GM18519 (cell line): ENCODE results near the gene GGT6.

Experiments used
- ATAC-seq: cut with Tn5 transposase; IDR thresholded peaks from one replicate; pipeline ENCODE4 v1.9.1; 2021; ENCODE audit warnings: mild to moderate bottlenecking, moderate library complexity; ENCODE audit not compliant: unreplicated experiment, low FRiP score

The GGT6 gene

GRCh38 chr17:4576729-4577322, 16.4 kb upstream of the GGT6 start:
- no peak for ATAC-seq

- no peak for ATAC-seq
These were observed 15.8 kb upstream of the GGT6 start for GRCh38 chr17:4576161-4576558.

- no peak for ATAC-seq
These were observed 14.2 kb upstream of the GGT6 start for GRCh38 chr17:4574448-4575045.

GRCh38 chr17:4573669-4574068, 13.3 kb upstream of the GGT6 start:
- ATAC-seq, result no peak

DNA sequence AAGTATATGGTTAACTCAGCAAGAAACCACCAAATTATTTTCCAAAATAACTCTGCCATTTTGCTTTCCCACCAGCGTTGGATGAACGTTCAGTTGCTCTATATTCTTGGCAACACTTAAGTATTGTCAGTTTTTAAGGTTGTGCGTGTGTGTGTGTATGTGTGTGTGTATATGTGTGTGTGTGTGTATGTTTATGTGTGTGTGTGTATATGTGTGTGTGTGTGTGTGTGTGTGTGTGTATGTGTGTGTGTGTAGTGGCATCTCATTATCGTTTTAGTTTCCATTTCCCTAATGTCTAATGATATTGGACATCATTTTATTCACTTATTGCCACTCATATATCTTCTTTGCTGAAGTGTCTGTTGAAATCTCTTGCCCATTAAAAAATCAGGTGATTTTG, 12.7 kb upstream of the GGT6 start:
- no peak for ATAC-seq

GRCh38 chr17:4572131-4572530, 11.8 kb upstream of the GGT6 start:
- no peak for ATAC-seq

GRCh38 chr17:4569591-4569990, 9.2 kb upstream of the GGT6 start:
- ATAC-seq, result no peak

DNA sequence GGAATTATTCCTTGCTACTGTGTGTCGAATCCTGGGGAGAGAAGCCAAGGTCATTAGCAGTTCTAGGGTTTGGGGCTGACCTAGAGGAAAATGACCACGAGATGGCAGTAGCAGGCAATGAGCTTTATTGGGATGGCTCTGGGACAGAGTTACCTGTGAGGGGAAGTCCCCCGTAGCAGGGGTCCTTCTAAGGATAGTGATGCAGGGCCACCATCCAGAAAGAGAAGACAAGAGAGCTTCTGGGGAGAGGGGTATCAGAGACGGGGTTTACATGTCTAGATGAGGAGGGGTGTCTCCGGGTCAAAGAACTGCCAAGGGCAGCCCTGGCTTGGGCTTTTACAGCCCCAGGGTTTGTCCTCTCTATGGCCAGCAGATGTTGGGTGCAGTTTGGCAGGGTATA, 6.4 kb upstream of the GGT6 start:
- no peak for ATAC-seq

GRCh38 chr17:4565209-4566141, 5.1 kb upstream of the GGT6 start:
- ATAC-seq, result no peak

DNA sequence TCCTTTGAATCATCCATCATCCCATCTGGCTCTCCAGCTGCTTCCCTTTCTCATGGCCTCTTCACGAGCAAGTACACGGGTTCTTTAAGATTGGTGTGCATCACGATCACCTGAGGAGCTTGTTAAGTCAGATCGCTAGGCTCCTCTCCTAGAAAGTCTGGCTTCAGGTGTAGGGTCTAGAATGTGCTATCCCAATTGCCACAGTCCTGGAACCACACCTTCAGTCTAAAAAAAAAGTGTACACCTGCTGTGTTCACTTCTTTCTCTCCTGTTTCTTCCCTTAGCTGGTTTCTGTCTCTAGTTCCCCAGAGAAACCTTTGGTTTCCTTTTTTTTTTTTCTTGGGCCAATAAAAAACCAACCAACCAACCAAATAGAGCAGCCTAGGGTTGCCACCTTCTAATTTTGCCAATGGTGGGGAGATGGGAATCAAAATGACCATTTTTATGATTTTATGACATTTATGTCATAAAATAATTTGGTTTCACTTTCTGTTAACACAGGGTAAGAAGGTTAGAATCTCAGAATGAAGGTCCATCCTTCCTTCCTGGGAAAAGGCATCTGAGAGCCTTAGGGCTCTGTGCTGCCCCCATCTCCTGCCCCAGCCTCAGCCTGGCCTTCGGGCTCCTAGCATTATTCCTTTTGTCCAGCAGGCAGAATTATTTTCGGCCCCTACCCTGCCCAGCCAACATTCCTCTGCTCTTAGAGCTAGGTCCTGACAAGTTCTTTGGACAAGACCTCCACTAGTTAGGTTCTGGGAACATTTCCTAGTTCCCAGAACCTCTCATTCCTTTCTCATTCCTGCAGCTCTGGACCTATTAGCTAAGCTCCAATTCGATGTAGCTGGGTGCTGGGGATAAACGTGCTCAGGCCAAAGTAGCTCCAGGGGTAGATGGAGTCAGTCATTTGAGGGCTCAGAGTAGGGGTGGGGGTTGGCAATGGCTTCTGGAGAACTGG, 1.9 kb upstream of the GGT6 start:
- ATAC-seq, result no peak

DNA sequence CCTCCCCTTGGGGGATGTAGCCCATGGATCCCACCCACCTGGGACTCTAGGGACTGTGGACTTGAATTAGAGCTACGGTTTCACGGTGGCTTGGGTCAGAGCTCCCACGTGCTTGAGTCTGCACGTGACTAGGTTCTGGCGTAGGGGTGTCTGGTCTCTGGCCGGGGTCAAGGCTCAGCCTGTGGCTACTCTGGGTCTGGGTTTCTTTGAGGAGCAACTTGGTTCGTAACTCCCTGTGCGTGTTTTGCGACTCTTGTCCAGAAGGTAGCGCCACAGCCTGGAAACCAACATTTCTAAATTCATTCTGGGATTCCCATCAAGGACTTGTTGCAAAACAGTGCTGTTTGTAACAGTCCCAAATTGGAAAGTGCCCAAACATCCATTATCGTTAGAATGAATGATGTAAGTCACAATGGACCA, 470 bp upstream of the GGT6 start:
- no peak for ATAC-seq

- ATAC-seq, result no peak
These were observed 411 bp downstream of the GGT6 start for GRCh38 chr17:4559966-4560365.

DNA sequence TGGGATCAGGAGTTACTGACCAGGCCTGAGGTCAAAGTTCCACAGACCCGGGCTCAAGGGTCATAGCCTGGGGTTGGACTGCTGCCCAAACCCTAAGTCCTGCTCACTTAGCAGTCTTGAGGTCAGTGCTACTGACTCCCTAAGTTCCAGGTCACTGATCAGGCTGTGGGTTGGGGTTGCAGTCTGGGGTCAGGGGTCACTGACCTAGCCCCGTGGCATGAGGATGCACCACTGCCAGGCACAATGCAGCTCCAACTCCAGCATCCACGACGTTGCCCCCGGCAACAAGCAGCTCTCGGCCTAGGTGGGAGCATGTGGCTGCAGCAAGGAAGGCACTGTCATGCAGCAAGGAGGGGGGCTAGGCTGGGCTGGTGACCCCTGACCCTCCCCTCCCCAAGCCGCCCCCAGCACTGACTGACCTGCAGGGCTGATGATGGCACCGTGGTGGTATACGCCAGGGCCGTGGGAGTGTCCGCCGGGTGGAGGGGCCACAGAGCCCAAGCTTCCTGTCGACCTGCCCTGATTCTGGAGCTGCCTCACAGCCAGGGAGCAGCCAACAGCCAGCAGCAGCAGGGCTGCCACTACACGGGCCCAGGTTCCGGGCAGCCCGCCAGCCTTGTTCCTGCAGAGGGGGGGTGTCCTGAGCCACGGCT, 1.1 kb downstream of the GGT6 start:
- no peak for ATAC-seq

DNA sequence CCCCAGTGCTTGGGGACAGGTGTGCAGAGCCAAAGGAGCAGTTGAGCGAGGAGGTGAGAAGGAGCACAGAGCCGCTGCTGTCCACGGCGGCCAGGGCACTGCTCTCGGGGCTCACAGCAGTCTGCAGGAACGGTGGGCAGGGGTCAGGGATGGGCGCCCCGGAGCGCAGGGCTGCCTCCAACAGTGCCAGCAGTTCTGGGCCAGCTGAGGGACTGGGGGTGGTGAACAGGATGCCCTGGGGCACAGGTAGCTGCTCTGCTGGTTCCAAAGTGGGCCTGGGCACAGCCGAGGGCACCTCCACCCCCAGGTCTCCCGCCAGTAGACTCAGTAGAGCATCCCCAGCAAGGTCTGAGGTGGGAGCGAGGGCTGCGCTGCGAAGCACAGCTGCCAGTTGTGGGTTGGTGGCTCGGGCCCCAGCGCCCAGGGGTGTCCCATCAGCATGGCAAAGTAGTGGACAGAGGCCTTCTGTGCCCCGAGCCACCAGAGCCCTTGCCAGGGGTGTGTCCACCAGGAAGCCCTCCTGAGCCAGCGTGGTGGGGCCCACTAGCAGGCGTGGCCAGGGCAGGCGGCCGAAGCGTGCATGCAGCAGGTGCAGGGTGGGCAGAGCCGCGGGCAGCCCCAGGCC, 1.9 kb downstream of the GGT6 start:
- ATAC-seq, result no peak

DNA sequence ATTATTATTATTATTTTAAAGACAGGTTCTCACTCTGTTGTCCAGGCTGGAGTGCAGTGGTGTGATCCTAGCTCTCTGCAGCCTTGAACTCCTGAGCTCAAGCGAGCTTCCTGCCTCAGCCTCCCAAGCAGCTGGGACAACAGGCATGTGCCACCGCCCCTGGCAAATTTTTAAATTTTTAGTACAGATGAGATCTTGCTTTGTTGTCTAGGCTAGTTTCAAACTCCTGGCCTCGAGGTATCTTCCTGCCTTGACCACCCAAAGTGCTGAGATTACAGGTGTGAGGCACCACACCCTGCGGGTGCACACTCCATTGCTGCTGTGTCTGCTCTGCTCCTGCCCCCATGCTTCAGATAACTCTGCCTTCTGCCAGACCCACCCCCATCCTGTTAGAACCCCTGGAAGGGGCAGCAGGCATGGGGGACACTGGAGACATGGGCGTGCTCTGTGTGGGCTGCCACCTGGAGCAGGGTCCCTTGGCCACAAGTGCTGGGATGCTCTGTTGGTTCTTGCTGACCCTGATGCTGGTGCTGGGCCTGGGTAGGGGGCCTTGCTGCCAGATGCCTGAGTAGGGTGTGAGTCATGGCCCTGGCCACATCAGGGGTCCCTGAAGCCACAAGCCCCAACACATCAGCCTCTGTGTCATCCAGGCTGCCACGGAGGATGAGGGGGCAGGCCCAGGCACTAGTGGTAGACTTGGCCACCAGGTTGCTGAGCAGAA, 2.6 kb downstream of the GGT6 start:
- no peak for ATAC-seq

DNA sequence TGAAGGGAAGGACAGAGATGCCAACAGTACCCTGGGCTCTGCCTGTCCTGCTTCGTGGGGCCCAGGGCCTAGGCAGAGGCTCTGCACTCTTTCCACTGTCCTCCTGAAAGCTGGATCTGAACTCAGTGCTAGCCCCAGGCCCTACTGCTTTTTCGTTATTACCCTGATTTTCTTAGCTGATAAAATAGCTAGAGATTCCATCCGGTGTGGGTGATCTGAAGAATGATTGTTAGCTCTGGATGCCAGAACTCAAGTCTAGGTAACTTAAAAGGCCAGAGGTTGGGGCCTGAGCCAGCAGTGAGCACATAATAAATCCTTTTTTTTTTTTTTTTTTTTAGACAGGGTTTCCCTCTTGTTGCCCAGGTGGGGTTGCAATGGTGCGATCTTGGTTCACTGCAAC, 3.4 kb downstream of the GGT6 start:
- ATAC-seq, result no peak

DNA sequence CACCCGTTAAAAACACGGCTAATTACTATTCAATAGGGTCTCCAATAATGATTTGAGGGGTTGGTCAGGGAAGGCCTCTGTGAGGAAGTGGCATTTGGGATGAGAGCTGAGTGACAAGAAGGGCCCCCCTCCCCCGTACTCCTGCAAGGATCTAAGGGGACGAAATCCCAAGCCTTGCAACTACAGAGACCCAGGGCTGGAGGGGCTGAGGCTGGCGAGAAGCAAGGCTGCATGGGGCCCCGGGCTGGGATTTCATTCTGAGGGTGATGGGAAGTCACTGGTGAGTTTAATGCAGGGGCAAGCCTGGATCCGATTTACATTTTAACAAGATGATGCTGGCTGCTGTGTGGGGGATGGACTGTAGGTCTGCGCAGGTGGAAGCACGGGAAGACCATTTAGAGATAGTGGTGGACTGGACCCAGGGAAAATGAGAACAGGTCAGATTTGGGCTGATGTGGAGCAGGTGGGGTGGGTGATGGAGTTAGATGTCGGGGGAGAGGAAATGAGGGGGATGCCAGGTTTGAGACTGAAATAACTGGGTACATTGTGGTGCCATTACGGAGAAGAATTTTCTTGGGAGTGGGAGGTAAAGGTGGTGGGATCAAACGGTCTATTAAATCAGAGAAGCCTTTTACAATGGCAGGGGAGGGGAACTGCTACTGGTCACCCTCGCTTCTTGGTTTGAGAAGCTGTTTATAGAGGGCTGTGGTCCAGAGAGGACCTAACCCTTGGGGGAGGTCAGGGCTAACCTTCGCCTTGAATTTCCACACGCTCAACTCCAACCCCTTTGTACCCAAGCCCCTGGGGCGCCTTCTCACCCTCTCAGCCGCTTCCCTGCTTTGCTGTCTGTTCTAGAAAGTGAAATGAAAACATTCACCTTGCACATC, 4.3 kb downstream of the GGT6 start:
- ATAC-seq, result no peak
